Activated CD8-positive, alpha-beta memory T cell treated with anti-CD3 and anti-CD28 coated beads, Interleukin-2, amount 50 U/mL, for 24 hours (primary cell): ENCODE measurements around the gene C3.
"Not testable (repeated sequence)": the region's sequence is repeated elsewhere in the genome, so short reads cannot be mapped to it uniquely, and the experiment has no call there.

Source experiments
- DNase-seq: peaks from one replicate; pipeline ENCODE4 v3.0.0-alpha.2; 2020; ENCODE audit errors: extremely low read depth

Gene C3

GRCh38 chr19:6690160-6690885, 30.1 kb downstream of the C3 start:
- DNase-seq: no peak

DNA sequence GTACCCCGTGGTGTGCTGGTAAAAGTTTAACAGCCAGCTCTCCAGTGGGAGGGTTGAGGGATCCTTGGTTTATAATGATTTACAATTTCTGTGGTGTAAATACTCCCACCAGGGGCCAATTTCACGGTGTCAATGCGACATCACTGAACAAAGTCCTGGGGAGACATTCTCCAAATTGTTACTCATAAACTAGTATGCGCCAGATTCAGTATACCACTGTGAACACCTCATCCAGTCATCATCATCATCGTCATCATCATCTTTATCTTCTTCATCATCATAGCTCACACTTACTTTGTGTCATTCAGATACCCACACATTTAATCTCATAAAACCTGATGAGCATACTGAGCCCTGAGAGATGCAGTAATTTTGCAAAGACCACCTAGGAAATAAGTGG, 33.3 kb downstream of the C3 start:
- no peak for DNase-seq

GRCh38 chr19:6686628-6686975, 33.8 kb downstream of the C3 start:
- no peak for DNase-seq

- no peak for DNase-seq
Observed at GRCh38 chr19:6685962-6686627, 34.4 kb downstream of the C3 start.

DNA sequence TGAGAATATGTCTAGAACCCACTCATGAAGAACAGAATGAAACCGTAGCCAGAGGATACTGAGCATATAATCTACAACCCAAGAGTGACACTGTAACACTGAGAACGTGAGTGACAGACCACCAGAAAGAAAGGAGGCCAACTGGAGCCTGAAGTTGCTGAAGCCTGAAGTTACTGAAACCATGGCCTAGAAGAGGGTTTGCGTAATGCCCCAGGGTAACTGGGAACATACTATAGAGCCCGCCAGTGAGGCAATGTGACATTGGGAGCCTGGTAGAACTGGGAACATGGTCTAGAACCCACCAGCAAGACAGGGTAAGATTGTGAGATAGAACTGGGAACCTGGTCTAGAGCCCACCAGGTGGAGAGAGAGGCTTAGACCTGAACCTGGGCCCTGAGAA, 35.0 kb downstream of the C3 start:
- DNase-seq: no peak

- DNase-seq: no peak
Observed at GRCh38 chr19:6683971-6684370, 36.5 kb downstream of the C3 start.

DNA sequence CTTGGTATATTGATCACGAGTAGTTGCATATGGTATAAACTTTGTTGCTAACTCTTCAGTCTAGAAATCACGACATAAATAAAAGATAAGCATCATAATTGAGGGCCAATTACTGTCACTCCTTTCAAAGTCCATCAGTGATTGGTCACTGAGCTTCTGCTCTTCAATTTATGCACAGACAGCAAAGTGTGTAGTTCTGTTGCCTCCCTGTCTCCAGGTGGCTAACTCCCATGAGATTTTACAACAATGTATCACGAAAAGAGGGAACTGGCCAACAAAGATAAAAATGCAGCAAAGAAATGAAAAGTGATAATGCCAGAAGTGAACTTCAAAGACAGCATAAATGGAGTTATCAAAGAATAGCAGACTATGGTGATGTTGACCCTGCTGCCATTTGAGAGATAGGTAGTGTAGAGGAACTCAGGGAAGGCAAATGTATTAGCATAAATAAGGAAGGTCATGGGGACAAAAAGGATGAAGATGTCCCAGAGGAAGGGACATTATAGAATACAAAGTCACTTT, 37.8 kb downstream of the C3 start:
- no peak for DNase-seq

GRCh38 chr19:6680141-6680540, 40.3 kb downstream of the C3 start:
- DNase-seq: no peak

DNA sequence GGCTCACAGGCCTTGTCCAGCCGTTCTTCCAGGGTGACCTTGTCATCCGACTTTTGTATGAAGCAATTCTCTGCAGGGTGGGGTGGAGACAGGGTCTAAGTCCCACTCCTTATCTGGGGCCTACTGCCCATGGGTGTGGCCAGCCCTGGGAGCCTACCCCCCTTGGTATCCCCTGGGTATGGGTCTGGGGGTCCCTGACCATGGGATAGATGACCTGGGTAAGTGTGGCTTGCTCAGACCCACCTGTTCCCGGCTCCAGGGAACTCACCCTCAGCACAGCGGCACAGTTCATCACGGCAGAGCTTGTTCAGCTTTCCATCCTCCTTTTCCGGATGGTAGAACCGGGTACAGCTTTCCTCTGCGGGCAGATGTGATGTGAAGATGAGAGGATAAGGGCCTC, 41.3 kb downstream of the C3 start:
- no peak for DNase-seq

DNA sequence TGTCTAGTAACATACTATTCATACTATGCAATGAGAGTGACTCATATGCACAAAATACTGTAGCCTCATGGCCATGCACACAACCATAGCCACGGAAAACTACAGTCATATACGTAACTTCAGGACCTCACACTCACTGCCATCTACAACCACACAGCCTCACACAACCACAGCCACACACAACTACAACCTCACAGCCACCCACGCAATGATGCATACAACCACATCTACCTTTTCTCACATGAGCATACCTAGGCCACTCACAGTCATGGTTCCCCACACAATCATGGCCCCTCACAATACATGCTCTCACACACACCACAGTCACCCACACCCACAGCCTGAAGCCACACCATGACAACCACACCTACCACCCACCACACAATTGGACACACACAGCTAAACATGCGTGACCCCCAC, 41.8 kb downstream of the C3 start:
- no peak for DNase-seq

DNA sequence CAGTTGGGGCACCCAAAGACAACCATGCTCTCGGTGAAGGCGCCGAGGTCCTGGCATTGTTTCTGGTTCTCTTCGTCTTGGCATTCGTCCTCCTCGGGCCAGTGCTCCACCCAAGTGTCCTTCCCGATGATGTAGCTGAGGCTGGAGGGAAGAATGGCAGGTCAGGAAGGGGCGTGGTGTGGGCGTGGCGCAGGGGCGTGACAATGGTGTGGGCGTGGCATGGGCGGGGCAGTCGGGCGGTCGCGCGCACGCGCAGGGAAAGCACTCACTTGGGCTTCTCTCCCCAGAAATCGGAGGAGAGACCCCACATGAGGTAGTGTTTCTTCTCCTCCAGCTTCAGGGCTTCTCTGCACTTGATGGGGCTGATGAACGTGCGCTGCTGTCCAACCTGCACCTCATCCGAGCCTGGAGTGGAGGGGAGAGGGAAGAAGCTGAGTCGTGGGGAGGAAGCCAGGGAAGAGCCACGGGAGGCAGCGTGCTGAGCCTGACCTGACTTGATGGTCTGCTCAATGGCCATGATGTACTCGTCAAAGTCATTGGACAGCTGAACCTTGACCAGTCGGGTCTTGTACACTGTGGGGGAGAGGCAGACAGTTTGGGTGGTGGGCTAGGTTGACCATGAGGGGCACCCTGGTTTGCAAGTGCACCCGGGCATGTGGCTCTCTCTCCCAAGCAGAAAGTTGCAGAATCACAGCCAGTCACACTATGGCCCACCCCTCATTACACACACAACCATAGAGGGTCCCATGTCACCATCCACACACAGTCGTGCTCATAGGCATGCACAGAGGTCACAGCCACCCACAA, 42.4 kb downstream of the C3 start:
- DNase-seq: no peak

GRCh38 chr19:6677495-6677882, 43.0 kb downstream of the C3 start:
- no peak for DNase-seq

- no peak for DNase-seq
Observed at GRCh38 chr19:6676288-6676687, 44.2 kb downstream of the C3 start.

DNA sequence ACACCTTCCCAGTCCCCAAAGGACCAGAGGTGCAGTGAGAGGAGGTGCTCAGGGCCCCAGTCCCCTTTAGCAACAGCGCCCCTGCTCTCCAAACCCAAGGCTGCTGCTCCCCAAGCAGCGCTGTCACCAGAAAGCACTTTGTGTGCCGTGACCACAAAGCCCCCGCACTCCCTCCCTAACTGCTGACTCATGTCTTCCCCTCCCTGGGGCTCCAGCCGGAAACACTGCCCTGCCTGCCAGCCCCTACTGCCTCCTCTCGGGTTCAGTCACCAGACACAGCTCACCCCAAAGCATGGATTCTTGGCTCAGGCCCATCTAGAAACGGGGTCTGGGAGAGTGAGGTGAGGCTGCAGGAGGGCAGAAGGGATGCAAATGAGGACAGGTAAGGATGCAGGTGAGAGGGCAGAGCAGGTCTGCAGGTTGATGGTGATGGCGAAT, 45.6 kb downstream of the C3 start:
- peak; percentile 85 for DNase-seq

GRCh38 chr19:6674408-6674807, 46.0 kb downstream of the C3 start:
- not testable (repeated sequence) for DNase-seq

GRCh38 chr19:6672693-6673290, 47.7 kb downstream of the C3 start:
- no peak for DNase-seq

DNA sequence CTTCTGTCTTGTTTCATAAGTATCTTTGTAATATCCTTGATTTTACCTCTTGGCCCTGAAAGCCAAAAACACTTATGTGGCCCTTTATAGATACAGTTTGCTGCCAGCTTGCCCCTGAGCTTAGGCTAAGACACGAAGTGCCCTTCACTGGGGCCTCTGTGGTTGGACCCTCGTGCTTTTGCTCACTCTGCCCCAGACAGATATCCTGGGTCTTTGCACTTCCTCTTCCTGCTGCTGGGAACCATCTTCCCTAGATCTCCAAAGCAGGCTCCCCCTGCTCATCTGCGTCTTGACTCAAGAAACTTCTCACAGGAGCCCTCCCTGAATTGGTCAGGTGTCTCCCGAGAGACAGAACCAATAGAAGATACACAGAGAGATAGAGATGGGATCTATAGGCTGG, 48.5 kb downstream of the C3 start:
- DNase-seq: no peak

GRCh38 chr19:6668691-6669090, 51.8 kb downstream of the C3 start:
- DNase-seq: no peak

DNA sequence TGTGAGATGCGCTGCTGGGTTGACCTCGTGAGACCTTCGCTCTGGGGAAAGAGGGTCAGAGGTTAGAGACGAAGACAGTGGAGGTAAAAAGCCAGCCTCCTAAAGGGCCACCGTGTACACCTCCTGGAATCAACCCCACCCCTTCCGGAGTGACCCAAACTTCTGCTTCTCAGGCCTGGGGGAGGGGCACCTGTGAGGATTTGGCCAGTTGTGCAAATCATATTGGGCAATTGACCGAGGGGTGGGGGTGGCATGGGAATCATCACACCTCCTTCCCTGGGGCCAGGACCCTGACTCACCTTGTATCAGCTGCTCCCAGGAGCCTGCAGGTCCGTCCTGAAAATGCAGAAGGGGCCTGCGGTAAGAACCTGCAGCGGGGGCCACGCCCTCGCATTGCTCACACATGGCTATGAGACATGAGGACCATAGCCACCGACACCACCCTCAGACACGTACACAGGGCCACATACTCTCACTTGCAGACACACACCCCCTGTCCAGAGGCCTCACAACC, 53.3 kb downstream of the C3 start:
- DNase-seq: no peak

DNA sequence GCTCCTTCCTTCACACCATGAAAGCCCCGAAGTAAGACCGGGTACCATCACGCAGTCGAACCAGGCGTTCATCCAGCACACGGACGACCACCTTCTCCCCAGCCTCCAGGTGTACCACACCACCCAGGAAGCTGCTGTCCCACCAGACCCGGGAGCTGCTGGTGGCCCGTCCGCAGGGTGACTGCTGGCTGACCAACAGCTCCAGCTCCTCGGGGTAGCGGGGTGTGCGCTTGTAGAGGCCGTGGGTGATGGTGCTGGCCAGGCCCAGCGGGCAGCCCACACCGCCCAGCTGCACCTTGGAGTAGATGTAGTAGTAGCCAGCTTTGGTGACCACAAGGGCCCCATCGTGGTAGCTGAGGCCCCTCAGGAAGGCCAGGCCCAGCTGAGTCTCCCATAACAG, 55.5 kb downstream of the C3 start:
- no peak for DNase-seq

DNA sequence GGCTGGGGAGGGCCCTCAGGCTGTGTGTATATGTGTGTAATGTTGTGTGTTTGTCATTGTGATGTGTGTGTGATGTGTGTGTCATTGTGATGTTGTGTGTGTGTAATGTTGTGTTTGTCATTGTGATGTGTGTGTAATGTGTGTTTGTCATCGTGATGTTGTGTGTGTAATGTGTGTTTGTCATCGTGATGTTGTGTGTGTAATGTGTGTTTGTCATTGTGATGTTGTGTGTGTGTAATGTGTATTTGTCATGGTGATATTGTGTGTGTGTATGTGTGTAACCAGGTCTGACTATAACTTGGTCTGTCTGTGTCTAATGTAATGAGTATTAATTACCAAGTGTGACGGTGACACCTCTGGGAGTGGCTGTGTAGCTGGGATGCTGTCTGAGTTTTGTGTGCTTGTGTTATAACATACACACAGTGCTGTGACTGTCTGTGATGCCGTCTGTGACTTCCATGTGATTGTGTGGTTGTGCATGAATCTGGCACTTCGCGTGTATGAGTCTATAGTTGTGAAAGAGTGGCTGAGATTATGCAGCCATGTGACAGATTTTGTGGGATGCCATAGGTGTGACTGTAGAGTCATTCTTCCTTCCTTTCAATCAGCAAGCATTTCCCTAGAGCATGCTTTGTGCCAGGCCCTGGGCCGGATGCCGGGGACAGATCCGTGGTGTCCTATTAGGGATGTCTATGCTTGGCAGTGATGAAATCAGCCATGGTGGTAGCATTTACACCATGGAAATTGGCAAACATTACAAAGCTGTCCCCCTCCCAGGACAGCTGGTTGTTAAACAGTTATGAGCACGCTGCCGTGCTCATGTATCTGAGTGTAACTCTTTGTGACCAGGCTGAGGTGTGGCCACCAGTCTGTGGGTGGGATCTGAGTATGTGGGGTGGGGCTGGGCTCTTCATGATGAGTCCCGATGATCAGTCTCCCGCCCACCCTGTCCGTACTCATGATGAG, 56.9 kb downstream of the C3 start:
- DNase-seq: no peak
